Activated CD8-positive, alpha-beta memory T cell treated with anti-CD3 and anti-CD28 coated beads, Interleukin-2, amount 50 U/mL, for 4 hours (primary cell): ENCODE measurements around the gene RAB15.

Source experiments
- DNase-seq: peaks from one replicate; pipeline ENCODE4 v3.0.0-alpha.2; 2020

Gene RAB15

DNA sequence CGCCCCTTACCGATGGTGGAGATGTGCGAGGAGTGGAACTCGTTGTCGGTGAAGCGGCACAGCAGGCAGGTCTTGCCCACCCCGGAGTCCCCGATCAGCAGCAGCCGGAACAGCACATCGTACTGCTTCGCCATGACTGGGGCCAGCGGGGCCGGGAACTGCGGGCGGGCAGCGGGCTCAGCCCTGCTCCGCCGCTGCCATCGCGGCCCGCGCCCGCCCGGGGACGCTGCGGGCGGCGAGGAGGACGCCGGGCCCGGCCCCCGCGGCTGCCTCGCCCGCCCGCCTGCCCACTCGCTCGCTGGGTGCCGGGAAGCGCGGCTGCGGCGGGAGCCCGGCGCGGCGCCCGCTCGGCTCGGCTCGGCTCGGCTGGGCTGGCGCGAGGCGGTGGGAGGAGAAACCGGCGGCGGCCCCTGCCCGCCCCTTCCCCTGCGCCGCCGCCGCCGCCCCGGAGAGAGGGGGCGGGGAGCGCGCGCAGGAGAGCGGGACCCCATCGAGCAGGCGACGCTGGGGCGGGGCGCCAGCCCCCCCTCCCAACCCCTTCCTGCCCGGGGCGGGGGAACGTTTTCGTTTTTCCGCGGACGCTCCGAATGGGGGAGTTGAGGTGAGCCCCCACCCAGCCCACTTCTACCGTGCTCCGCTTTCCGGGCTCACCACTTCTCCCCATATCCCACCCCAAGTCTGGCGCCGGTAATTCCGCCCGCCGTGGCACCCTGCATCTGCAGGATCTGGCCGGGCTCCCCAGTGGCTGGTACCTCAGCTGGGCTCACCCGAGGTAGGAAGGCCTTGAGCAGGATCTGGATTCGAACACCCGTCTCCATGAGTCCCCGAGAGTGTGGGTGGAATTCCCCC lies at the start of gene RAB15:
Gene RAB15, minus strand, starts transcription at position 394 of the 849 bp plus-strand sequence. Its CDS starts 260 bp downstream, at position 134.
- peak; percentile 49 for DNase-seq

DNA sequence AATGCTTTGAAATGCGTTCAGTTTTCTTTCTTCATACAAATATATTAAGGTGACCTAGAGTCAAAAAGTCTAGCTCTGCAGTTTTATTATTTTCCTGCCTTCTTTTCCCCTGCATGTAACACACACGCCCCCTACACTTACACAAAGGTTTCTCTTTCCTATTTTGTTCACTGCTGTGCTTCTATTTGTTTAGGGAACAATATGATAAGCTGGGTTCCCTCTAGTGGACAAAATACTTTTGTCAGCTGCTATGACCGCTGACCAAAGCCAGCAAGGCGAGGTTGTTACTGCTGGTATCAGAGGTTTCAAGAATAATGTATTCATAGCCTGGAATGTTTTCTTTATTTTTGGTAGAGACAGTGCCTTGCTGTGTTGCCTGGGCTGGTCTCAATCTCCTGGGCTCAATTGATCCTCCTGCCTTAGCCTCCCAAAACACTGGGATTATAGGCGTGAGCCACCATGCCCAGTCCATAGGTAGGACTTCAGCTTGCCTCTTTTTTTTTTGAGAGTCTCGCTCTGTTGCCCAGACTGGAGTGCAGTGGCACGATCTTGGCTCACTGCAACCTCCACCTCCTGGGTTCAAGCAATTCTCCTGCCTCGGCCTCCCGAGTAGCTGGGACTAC lies 47.9 kb upstream of the RAB15 start:
- no peak for DNase-seq

DNA sequence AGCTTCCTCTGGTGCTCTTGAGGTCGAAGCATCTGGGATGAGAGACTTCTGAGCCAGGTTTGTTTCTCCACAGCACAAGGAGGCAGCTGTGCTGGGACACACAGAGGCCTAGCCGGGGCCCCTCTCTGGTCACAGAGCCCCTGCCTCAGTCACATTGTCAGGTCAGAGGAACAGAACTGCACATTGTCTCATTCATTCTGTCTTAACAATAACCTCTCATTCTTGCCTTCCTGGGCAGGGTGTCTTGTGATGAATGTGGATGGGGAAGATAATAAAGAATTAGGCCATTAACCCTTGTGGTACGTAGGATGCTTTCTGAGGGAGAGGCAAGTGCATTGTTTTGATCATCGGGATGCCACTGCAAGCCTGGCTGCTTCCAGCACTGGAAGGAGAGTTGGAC lies 44.3 kb upstream of the RAB15 start:
- no peak for DNase-seq

GRCh38 chr14:65015391-65015790 lies 43.3 kb upstream of the RAB15 start:
- no peak for DNase-seq

DNA sequence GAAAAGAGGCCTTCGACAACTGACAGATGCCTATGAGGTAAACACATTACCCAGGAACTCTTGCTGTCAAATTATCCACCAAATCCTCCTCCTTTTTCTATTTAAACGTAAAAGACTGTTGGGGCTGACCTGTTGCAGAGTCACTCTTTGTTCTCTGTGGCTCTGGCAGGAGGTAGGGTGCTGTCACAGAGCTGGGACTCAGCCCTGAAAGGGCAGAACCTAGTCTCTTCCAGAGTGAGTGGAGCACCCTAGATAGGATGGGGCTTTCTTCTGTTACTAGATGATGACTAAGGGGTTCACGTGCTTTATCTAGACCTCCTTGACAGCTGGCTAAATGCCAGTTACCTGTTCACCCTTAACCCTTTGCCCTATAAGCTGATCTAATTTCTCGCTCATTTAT lies 40.2 kb upstream of the RAB15 start:
- no peak for DNase-seq

- DNase-seq: no peak
Observed at GRCh38 chr14:65011538-65011937, 39.4 kb upstream of the RAB15 start.

GRCh38 chr14:65010211-65010931 lies 38.2 kb upstream of the RAB15 start:
- no peak for DNase-seq

GRCh38 chr14:65007202-65007601 lies 35.1 kb upstream of the RAB15 start:
- DNase-seq: no peak

GRCh38 chr14:65006261-65006721 lies 34.2 kb upstream of the RAB15 start:
- DNase-seq: no peak

DNA sequence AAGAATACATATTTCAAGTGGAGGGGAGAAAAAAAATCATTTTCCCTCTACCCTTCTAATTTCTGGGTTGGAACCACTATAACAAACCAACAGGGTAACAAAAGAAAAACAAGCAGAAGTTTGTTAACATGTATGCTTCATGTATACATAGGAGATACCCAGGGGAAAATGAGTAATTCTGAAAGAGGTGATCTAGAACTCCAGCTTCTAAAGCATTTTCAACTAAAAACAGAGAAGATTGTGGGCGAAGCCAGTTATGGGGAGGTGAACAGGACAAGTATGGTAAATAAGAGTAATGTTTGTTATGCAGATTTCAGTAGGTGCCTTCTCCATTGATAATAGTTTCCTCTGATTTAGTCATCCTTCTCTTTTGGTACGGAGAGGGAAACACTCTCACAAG lies 31.3 kb upstream of the RAB15 start:
- no peak for DNase-seq

DNA sequence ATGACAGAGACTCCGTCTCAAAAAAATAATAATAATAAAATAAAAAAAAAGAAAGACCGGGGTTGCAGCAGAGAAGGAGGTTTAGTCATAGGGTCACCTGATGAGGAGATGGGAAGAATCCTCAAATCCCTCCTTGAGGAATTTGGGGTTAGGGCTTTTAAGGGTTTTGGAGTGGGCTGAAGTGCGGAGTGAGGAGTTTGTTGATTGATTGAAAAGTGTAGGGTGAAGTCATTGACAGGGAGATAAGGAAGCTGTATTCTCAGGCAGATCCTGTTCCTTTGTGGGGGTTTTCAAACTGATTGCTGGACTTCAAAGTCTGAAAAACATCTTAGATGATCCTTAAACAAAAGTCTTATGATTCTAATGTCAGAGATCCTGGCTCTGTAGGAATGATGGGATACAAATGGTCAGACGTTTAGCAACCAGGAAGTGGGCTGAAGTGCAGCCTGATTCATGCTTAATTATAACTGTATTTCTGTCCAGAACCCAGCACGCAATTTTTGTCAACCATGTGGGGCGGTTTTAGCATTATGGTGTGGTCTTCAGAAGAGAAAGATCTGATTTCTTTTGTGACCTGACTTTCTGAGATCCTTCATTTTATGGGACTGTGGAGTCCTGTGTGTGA lies 30.6 kb upstream of the RAB15 start:
- no peak for DNase-seq

DNA sequence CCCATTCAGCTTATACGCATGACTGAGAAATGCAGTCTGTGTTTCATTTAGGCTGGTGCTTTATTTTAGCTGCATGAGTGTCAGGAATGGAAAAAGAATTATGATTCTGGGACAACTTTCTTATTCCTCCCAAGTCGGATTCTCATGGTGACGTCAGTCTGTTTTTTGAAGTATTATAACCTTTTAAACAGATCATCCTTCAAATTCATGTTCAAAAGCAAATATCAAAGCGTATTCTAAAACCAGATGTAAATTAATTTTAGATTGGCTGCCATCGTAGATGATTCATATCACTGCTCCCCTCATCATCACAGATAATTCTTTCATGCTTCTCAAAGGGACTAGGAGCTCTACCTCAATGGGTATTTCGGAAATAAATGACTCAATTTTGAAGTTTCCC lies 29.6 kb upstream of the RAB15 start:
- DNase-seq: no peak

DNA sequence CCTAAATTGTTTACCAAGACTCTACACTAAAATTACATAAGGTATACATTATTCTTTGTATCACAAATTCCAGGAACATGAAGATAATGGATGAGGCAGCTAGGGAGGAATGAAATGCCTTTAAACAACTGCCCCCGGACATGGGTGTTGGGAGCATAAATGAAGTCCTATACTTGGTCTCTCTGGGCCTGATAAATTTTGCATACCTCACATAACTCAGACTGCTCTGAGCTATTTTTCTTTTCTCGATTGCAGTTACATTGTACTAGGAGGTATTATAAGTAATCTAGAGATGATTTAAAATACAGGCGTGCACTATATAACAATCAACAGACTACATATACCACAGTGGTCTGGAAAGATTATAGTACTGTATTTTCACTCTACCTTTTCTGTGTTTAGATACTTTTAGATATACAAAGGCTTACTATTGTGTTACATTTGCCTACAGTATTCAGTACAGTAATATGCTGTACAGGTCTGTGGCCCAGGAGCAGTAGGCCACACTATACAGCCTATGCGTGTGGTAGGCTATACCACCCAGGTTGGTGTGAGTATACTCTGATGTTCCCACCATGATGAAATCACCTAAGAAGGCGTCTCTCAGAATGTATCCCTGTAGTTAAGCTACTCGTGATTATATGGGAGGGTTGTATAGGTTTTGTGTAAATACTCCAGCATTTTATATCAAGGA lies 28.9 kb upstream of the RAB15 start:
- DNase-seq: no peak

GRCh38 chr14:64998455-64998931 lies 26.4 kb upstream of the RAB15 start:
- no peak for DNase-seq

GRCh38 chr14:64997108-64997794 lies 25.1 kb upstream of the RAB15 start:
- DNase-seq: no peak

DNA sequence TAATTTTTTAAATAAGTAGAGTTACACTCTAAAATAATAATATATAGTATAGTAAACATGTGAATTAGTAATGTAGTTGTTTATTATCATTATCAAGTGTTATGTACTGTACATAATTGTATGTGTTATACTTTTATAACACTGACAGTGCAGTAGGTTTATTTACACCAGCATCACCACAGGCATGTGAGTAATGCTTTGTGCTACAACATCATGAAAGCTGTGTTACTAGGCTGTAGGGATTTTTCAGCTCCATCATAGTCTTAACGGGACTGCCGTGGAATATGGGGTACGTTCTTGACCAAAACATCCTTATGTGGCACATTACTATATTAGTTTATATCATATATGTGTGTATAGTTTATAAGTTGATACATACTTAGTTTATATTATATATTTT lies 23.2 kb upstream of the RAB15 start:
- DNase-seq: no peak

DNA sequence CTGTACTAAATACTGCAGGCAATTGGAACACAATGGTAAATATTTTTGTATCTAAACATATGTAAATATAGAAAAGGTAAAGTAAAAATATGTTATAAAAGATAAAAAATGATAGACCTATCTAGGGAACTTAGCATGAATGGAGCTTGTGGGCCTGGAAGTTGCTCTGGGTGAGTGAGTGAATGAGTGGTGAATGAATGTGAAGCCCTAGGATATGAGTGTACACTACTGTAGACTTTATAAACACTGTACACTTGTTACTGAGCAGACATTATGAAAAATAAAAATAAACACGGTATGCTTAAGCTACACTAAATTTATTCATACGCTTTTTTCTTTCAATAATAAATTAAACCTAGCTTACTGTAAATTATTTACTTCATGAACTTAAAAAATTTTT lies 22.4 kb upstream of the RAB15 start:
- no peak for DNase-seq

DNA sequence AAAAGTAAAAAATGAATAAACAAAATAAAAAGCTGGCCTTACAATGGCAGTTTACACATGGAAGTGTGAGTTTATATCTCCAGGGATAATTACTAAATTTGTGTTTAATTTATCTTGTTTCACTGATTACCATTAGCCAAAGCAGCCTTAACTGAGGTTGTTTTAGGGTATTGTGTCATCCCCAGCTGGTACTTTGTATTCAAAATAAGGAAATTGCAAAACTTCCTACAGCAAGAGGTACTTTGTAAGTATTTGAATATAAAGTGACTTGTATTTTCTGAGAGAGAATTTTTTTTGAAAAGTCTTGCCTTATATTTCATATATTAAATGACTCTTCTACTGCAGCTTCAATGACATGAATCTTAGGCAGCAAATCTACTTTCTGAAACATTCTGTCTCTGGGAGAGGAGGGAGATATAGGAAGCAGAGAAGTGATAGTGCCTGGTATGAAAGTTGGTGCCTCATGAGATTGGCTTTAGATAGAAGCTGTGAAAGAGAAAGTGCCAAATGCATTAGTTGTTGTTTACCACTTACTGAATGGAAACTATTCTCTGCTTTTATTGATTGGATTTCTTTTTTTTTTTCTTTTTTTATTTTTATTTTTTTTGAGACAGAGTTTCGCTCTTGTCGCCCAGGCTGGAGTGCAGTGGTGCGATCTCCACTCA lies 21.3 kb upstream of the RAB15 start:
- DNase-seq: no peak

DNA sequence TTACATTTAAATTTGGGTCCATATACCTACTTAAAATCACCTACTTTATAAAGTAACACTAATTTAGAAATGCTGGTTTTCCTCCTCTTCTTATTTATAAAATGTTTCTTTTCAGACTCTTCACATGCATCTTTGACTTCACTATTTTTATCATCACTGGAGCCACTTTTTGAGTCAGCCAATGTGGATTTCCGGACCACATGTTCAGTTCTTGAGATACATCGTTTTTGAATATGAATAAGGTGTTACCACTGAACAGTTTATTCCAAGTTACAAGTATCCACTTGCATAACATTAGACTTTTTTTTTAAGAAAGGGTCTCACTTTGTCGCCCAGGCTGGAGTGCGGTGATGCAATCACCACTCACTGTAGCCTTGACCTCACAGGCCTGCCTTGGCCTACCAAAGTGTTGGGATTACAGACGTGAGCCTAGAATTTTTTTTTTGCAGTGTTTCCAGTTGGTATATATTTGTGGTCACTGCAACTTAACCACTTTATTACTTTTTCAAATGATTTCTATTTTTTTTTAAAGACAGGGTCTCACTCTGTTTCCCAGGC lies 20.3 kb upstream of the RAB15 start:
- DNase-seq: no peak

- no peak for DNase-seq
Observed at GRCh38 chr14:64990939-64991338, 18.8 kb upstream of the RAB15 start.

GRCh38 chr14:64990296-64990695 lies 18.2 kb upstream of the RAB15 start:
- DNase-seq: no peak
